Measurements from ENCODE around the gene ADGRG7.
"Not testable (repeated sequence)": the region's sequence is repeated elsewhere in the genome, so short reads cannot be mapped to it uniquely, and the experiment has no call there.

The ADGRG7 gene

DNA sequence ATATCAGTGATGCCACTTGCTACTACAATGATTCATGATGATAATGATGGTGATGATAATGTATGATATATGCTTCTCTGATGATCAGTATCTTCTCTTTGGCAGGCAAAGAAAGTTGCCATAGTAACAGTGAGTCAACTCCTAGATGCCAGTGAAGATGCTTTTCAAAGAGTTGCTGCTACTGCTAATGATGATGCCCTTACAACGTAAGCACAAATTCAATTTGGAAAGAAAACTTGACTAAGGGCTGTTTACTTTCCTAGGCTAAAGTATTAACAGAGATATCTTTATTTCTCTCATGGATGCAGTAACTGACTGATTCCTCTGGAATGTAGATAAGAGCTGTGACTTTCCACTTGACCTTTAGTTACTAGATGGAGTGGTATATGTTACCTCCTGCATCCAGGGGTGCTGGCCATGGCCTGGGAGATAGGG is 27.8 kb downstream of the ADGRG7 start:
- Mint-ChIP-seq H3K27ac (no peak overlapping the region), H3K4me1 (ENCODE audit: low read depth in 2 of 2) (no peaks in the 10 kb centered on the region), H3K4me3 (no peak overlapping the region), H3K9me3 (no peaks in the 10 kb centered on the region), H3K36me3 (ENCODE audit: insufficient read depth) (no peaks in the 10 kb centered on the region), H3K27me3 (peaks cover 11 to 22% of the 10 kb centered on the region in 2 donors)
- no peak for ATAC-seq (replicated peaks)
- no peak for DNase-seq

GRCh38 chr3:100640633-100641032 is 31.2 kb downstream of the ADGRG7 start:
- no peak overlapping the region for H3K27ac Mint-ChIP-seq

GRCh38 chr3:100641471-100642032 is 32.2 kb downstream of the ADGRG7 start:
- no peak overlapping the region for H3K4me3 Mint-ChIP-seq
- no peaks in the 10 kb centered on the region for H3K36me3 Mint-ChIP-seq (ENCODE audit: insufficient read depth)

More at GRCh38 chr3:100640633-100641032, 31.2 kb downstream of the ADGRG7 start:
- peaks cover 17 to 20% of the 10 kb centered on the region in 2 donors for H3K27me3 Mint-ChIP-seq
- H3K9me3 Mint-ChIP-seq, result no peaks in the 10 kb centered on the region
- ATAC-seq (replicated peaks) (no peak), DNase-seq (no peak)
- H3K4me1 Mint-ChIP-seq (ENCODE audit: low read depth in 2 of 2), result no peaks in the 10 kb centered on the region
- H3K36me3 Mint-ChIP-seq (ENCODE audit: insufficient read depth), result no peaks in the 10 kb centered on the region
- no peak overlapping the region for H3K4me3 Mint-ChIP-seq

DNA sequence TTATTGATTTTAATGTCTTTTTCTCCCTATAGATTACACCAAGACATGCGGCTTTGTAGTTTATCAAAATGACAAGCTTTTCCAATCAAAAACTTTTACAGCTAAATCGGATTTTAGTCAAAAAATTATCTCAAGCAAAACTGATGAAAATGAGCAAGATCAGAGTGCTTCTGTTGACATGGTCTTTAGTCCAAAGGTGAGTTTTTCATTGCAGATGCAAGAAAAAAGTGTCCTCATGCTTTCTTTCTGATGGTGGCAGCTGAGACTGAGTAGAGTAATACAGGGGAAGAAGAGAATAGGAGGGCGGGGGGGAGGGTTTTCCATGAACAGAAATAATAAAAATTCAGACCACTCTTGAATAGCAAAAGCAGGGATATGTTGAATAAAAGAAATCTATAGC is 36.5 kb downstream of the ADGRG7 start:
- Mint-ChIP-seq H3K36me3 (ENCODE audit: insufficient read depth) (no peaks in the 10 kb centered on the region), H3K4me1 (ENCODE audit: low read depth in 2 of 2) (peaks cover 3% of the 10 kb centered on the region in 2 donors), H3K4me3 (no peak overlapping the region), H3K27ac (no peak overlapping the region), H3K9me3 (no peaks in the 10 kb centered on the region), H3K27me3 (peaks cover 18 to 20% of the 10 kb centered on the region in 2 donors)
- ATAC-seq (replicated peaks) (no peak), DNase-seq (no peak)

More at GRCh38 chr3:100641471-100642032, 32.2 kb downstream of the ADGRG7 start:
- H3K27me3 Mint-ChIP-seq, result peaks cover 26% of the 10 kb centered on the region in 2 donors
- DNase-seq (no peak), ATAC-seq (replicated peaks) (no peak)
- no peaks in the 10 kb centered on the region for H3K4me1 Mint-ChIP-seq (ENCODE audit: low read depth in 2 of 2)
- no peak overlapping the region for H3K27ac Mint-ChIP-seq
- no peaks in the 10 kb centered on the region for H3K9me3 Mint-ChIP-seq

DNA sequence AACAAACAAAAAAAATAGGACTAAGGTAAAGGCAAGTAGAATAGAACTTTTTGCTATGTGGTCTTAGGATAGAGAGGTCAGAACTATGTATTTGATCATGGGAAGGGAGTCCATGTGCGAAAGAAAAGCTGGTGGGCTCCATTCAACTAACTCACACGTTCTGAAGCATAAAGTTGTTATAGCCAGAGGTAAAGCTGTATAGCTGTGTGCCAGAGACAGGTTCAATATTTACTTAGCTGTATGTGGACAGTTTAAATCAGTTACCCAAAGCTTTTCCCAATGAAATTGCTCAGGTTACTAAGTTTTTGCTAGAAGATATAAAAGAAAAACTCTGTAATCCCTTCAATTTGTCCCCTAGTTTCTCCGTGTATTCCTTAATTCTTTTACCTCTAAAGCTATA is 37.8 kb downstream of the ADGRG7 start:
- Mint-ChIP-seq H3K27ac (no peak overlapping the region), H3K9me3 (no peaks in the 10 kb centered on the region), H3K4me3 (no peak overlapping the region), H3K27me3 (peaks cover 13 to 20% of the 10 kb centered on the region in 2 donors), H3K36me3 (ENCODE audit: insufficient read depth) (no peaks in the 10 kb centered on the region), H3K4me1 (ENCODE audit: low read depth in 2 of 2) (peaks cover 5 to 6% of the 10 kb centered on the region in 2 donors)
- no peak for ATAC-seq (replicated peaks)
- DNase-seq, result no peak

GRCh38 chr3:100647657-100648056 is 38.3 kb downstream of the ADGRG7 start:
- Mint-ChIP-seq H3K27ac (no peak overlapping the region), H3K4me1 (ENCODE audit: low read depth in 2 of 2) (peaks cover 5 to 6% of the 10 kb centered on the region in 2 donors), H3K36me3 (ENCODE audit: insufficient read depth) (no peaks in the 10 kb centered on the region), H3K9me3 (no peaks in the 10 kb centered on the region), H3K4me3 (no peak overlapping the region), H3K27me3 (peaks cover 13 to 20% of the 10 kb centered on the region in 2 donors)
- DNase-seq, result no peak
- ATAC-seq (replicated peaks), result no peak

DNA sequence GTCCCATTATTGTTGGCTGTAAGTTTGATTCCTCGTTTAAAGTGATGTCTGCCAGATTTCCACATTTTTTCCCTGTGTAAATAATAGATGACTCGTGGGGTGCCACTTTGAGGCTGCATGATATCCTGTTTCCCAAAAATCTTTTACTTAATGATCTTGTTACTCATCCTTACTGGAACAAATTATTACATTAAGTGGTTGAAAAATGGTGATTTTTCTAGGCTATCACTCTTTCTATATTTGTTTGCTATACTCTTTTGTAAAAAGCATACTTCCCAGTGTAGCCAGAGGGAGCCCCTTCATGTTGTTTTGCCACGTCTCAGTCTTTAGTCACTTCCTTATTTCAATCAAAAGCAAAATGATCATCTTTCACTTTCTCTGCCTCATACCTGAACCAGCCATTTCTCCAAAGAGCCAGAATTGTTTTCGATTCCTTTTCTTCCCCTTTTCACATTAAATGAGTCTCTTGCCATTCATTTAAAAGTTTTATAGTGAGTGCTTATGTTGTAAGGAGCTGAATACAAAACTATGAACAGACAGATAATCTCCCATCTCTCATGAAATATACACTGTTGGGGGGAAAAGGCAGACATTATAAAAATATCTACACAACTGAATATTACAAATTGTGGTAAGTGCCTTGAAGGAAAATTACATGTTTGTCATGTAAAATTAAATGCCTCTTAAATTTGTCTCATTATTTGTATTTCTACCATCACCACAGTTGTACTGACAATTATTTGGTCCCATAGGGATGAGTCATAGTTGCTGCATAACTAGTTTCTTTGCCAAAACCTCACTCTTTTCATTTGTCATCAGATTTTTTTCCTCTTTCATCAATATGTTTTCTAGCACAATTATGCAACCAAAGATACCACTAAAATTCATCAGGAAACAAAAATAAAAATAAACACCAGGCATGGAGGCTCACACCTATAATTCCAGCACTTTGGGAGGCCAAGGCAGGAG is 41.5 kb downstream of the ADGRG7 start:
- Mint-ChIP-seq H3K27ac (no peak overlapping the region), H3K36me3 (ENCODE audit: insufficient read depth) (no peaks in the 10 kb centered on the region), H3K27me3 (peaks cover 8% of the 10 kb centered on the region in 2 donors), H3K9me3 (no peaks in the 10 kb centered on the region), H3K4me1 (ENCODE audit: low read depth in 2 of 2) (peaks cover 5 to 6% of the 10 kb centered on the region in 2 donors), H3K4me3 (peak overlapping the region in 1 of 2 donors; percentile 22)
- peak; percentile 61 for ATAC-seq (replicated peaks)
- DNase-seq, result no peak

DNA sequence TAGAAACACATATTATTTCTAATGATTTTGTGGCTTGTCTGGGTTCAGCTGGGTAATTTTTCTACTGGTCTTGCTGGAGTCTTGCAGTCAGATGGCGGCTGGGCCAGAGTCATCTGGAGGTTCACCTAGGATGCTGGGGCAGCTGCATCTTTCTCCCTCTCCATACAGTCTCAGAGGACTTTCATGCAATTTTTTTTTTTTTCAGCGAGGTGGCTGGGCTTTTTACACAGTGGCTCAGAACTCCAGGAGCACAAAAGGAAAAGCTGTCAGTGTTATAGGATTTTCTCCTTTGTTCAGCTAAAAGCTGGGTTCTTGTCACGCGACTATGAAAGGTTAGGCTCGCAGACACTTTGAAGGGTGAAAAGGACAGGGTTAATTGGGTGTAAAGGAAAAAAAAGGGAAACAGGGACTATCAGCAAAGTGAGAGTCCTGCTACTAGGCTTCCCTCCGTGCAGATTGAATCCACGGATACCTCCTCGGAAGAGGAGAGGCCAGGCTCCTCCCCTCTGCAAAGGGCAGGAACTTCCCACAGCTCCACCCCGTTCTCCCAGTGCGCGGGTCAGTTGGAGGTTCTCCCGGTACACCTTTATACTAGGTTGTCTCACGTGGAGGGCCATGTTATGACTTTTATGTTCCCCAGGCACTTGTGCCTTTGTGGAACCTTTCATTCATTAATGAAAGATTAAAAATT is 44.3 kb downstream of the ADGRG7 start:
- H3K4me3 Mint-ChIP-seq, result no peak overlapping the region
- DNase-seq (no peak), ATAC-seq (replicated peaks) (no peak)
- H3K27ac Mint-ChIP-seq, result no peak overlapping the region
- peaks cover 0 to 9% of the 10 kb centered on the region in 2 donors for H3K27me3 Mint-ChIP-seq
- no peaks in the 10 kb centered on the region for H3K9me3 Mint-ChIP-seq
- peaks cover 5 to 6% of the 10 kb centered on the region in 2 donors for H3K4me1 Mint-ChIP-seq (ENCODE audit: low read depth in 2 of 2)
- no peaks in the 10 kb centered on the region for H3K36me3 Mint-ChIP-seq (ENCODE audit: insufficient read depth)

- H3K36me3 Mint-ChIP-seq (ENCODE audit: insufficient read depth), result no peaks in the 10 kb centered on the region
- H3K4me3 Mint-ChIP-seq, result no peak overlapping the region
- H3K4me1 Mint-ChIP-seq (ENCODE audit: low read depth in 2 of 2), result no peaks in the 10 kb centered on the region
- no peaks in the 10 kb centered on the region for H3K9me3 Mint-ChIP-seq
- peaks cover 0 to 11% of the 10 kb centered on the region in 2 donors for H3K27me3 Mint-ChIP-seq
- ATAC-seq (replicated peaks) (no peak), DNase-seq (no peak)
- no peak overlapping the region for H3K27ac Mint-ChIP-seq
Measured at GRCh38 chr3:100656945-100657344, 47.5 kb downstream of the ADGRG7 start.

- H3K27me3 Mint-ChIP-seq, result peaks cover 10 to 28% of the 10 kb centered on the region in 2 donors
- H3K27ac Mint-ChIP-seq; ATAC-seq (replicated peaks); H3K9me3 Mint-ChIP-seq; H3K36me3 Mint-ChIP-seq (ENCODE audit: insufficient read depth); H3K4me1 Mint-ChIP-seq (ENCODE audit: low read depth in 2 of 2); DNase-seq; H3K4me3 Mint-ChIP-seq: not testable (repeated sequence)
Measured at GRCh38 chr3:100661294-100661693, 51.9 kb downstream of the ADGRG7 start.

DNA sequence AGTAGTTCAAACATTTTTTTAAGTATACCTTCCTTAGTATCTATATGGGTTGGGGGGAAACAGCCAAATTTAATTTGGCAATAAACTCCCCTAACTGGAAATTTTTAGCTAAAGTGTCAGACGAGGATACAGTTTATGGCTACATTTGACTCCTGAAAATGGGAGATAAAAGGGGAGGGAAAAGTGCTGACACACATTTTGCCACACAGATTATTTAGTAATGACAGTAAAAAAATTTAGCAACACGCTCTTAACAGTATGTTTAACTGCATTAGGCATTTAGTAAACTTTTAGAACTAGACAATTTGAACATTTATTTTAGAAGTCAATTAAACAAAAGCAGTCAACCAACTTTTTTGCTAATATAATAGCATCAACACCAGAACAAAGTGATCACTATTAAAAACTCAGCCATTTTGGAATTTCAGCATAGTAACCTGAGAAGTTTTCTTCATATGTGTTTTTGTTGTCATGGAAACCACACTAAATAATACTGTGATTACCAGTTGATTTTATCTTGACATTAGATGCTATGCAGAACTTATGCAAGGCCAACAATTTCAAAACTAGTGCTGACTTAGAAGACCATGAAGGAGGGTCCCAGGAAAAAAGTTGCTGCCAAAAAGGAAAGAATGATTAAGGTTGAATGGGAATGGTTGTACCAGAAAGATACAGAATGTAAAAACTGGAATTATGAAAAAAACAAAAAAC is 52.9 kb downstream of the ADGRG7 start:
- Mint-ChIP-seq H3K36me3 (ENCODE audit: insufficient read depth) (no peaks in the 10 kb centered on the region), H3K4me3 (no peak overlapping the region), H3K4me1 (ENCODE audit: low read depth in 2 of 2) (peaks cover 5 to 6% of the 10 kb centered on the region in 2 donors), H3K9me3 (no peaks in the 10 kb centered on the region), H3K27me3 (peaks cover 10 to 28% of the 10 kb centered on the region in 2 donors), H3K27ac (no peak overlapping the region)
- ATAC-seq (replicated peaks) (no peak), DNase-seq (no peak)

- Mint-ChIP-seq H3K36me3 (ENCODE audit: insufficient read depth) (no peaks in the 10 kb centered on the region), H3K27me3 (peaks cover 11 to 19% of the 10 kb centered on the region in 2 donors), H3K4me3 (peak overlapping the region in 1 of 2 donors; percentile 9), H3K27ac (no peak overlapping the region), H3K9me3 (peaks cover 0 to 3% of the 10 kb centered on the region in 2 donors), H3K4me1 (ENCODE audit: low read depth in 2 of 2) (peaks cover 5 to 6% of the 10 kb centered on the region in 2 donors)
- ATAC-seq (replicated peaks) (peak; percentile 22), DNase-seq (no peak)
Measured at GRCh38 chr3:100665230-100665629, 55.8 kb downstream of the ADGRG7 start.

- H3K4me1 Mint-ChIP-seq (ENCODE audit: low read depth in 2 of 2); ATAC-seq (replicated peaks); H3K27ac Mint-ChIP-seq; H3K4me3 Mint-ChIP-seq; H3K36me3 Mint-ChIP-seq (ENCODE audit: insufficient read depth); DNase-seq: not testable (repeated sequence)
- peaks cover 3 to 12% of the 10 kb centered on the region in 2 donors for H3K9me3 Mint-ChIP-seq
- peaks cover 19 to 20% of the 10 kb centered on the region in 2 donors for H3K27me3 Mint-ChIP-seq
Measured at GRCh38 chr3:100666699-100667098, 57.3 kb downstream of the ADGRG7 start.

Measured in effector memory CD8-positive, alpha-beta T cell (primary cell).